Ascending aorta (tissue), 2 donors: ENCODE data around the gene RFX2. TPM values are rescaled to one million over a fixed set of nuclear protein-coding genes. Genes with fewer than 3 reads are reported as not detected.

ENCODE experiments used
- DNase-seq, 2 donors: peaks; one replicate each; pipeline ENCODE4 v3.0.0-alpha.2; 2019; ENCODE audit warnings: low spot score in 2 of 2
- H3K27ac ChIP-seq, 2 donors: fragments of 200-600 bp; sonication (generic); one replicate each; pipeline ENCODE4 v1.5.1; 2016 to 2017; ENCODE audit warnings: mild to moderate bottlenecking in 1 of 2
- H3K27me3 ChIP-seq: fragments of 200-600 bp; sonication (generic); one replicate; pipeline ENCODE4 v1.5.1; 2017
- H3K36me3 ChIP-seq, 2 donors: fragments of 200-600 bp; sonication (generic); one replicate each; pipeline ENCODE4 v1.5.1; 2016
- H3K4me1 ChIP-seq, 2 donors: fragments of 200-600 bp; sonication (generic); one replicate each; pipeline ENCODE4 v1.5.1; 2016 to 2017; ENCODE audit warnings: mild to moderate bottlenecking in 1 of 2
- H3K4me3 ChIP-seq, 2 donors: fragments of 200-600 bp; sonication (generic); one replicate each; pipeline ENCODE4 v1.5.1; 2016 to 2017; ENCODE audit warnings: mild to moderate bottlenecking in 1 of 2
- H3K9me3 ChIP-seq, 2 donors: fragments of 200-600 bp; sonication (generic); one replicate each; pipeline ENCODE4 v1.5.1; 2016
- CTCF ChIP-seq, 3 experiments: fragments of 200-600 bp in 2 of 3; fragments of 450-650 bp in 1 of 3; sonication (generic) in 2 of 3; IDR thresholded peaks; one replicate each; pipeline ENCODE4 v1.5.1; 2016 to 2019; ENCODE audit warnings: antibody characterized with exemption in 3 of 3, mild to moderate bottlenecking in 1 of 3, moderate library complexity in 1 of 3
- intact Hi-C: fragments of 100-400 bp; cut with DNase I; formaldehyde crosslinking; loops from one replicate; pipeline ENCODE4 v1.15.1; 2023
- total RNA-seq: library from RNA; depleted of rRNA; stranded (reverse); fragments of >200 nt; gene quantifications from one replicate; pipeline ENCODE4 v1.1.0, GENCODE V29; 2016

The RFX2 gene
- total RNA-seq, 1 donor from 2014 or later, result 107 TPM

DNA sequence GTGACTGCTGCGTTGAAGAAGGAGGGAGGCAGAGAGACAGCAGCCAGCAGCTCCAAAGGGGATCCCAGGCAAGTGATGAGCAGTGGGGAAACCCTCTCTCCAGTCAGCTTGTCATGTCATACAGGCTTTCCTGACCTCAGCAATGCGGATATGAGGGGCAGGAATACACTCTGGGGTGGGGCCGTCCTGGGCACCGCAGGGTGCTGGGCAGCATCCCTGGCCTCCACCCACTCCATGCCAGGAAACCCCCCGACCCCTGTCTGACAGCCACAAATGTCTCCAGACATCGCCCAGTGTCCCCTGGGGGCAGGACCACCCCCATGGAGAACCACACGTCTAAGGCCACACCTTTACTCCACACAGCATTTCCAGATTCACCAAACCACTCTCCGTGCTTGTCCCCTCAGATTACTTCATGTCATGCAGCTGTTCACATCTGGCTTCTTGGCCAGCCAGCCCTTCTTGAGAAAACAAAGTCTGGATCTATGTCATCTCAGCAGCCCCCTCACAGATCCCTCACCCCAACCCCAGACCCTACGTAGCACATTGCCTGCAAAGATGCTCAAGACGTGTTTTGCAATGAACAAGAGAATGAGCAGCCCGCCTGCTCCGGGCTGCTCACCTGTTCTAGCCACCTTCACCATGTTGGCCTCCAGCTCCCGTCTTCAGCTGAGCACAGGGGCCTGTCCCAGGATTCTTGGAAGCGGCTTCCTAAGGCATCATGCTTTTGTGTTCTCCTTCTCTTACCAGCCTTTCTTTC is 46.5 kb downstream of the RFX2 start:
- intact Hi-C loops, result no loop called here
- no peak for TF ChIP-seq CTCF (IDR thresholded peaks at IDR 0.05)
- Histone ChIP-seq H3K4me1 (peaks cover 23 to 78% of the 10 kb centered on the region in 2 donors), H3K36me3 (no peaks in the 10 kb centered on the region), H3K9me3 (peaks cover 0 to 6% of the 10 kb centered on the region in 2 donors), H3K4me3 (no peak overlapping the region), H3K27ac (peak overlapping the region in 1 of 2 donors; percentile 93), H3K27me3 (no peaks in the 10 kb centered on the region)
- peak in 1 of 2 donors; percentile 62 for DNase-seq

- H3K4me1 ChIP-seq, result peaks cover 23 to 78% of the 10 kb centered on the region in 2 donors
- H3K36me3 ChIP-seq, result no peaks in the 10 kb centered on the region
- intact Hi-C loops, result no loop called here
- H3K9me3 ChIP-seq, result peaks cover 0 to 6% of the 10 kb centered on the region in 2 donors
- peak overlapping the region; percentile 93 to 96 for H3K27ac ChIP-seq
- no peak for TF ChIP-seq CTCF (IDR thresholded peaks at IDR 0.05)
- H3K27me3 ChIP-seq, result no peaks in the 10 kb centered on the region
- peak in 1 of 2 donors; percentile 61 for DNase-seq
- no peak overlapping the region for H3K4me3 ChIP-seq
Observed at GRCh38 chr19:6062961-6063575, 47.2 kb downstream of the RFX2 start.

DNA sequence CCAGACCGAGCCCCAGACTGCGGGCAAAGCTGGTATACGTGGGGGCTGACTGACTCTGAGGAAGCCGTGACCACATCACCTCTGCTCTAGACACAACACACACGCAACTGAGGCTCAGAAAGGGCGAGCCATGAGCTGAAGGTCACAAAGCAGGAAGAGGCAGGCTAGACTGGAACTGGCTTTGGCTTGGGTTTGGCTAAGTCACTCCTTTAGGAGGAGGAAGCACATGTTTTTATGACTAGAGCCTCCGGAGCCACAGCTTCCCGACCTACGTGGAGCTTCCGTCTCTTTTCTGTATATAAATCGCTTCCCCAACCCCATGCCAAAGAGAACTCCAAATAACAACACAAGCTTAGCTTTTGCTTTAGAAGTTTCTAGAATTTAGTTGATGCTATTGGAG is 48.0 kb downstream of the RFX2 start:
- intact Hi-C loops, result no loop called here

GRCh38 chr19:6061376-6062130 is 48.7 kb downstream of the RFX2 start:
- Histone ChIP-seq H3K27ac (peak overlapping the region; percentile 93 to 96), H3K9me3 (peaks cover 0 to 6% of the 10 kb centered on the region in 2 donors), H3K4me3 (peak overlapping the region in 1 of 2 donors; percentile 11), H3K27me3 (no peaks in the 10 kb centered on the region), H3K4me1 (peaks cover 20 to 80% of the 10 kb centered on the region in 2 donors), H3K36me3 (no peaks in the 10 kb centered on the region)
- intact Hi-C loops, result no loop called here
- peak in 1 of 2 donors; percentile 82 for DNase-seq
- no peak for TF ChIP-seq CTCF (IDR thresholded peaks at IDR 0.05)

More for the DNA sequence above, 48.0 kb downstream of the RFX2 start:
- TF ChIP-seq CTCF (IDR thresholded peaks at IDR 0.05), result no peak
- Histone ChIP-seq H3K27me3 (no peaks in the 10 kb centered on the region), H3K4me3 (no peak overlapping the region), H3K4me1 (peaks cover 20 to 77% of the 10 kb centered on the region in 2 donors), H3K36me3 (no peaks in the 10 kb centered on the region), H3K9me3 (peaks cover 0 to 6% of the 10 kb centered on the region in 2 donors), H3K27ac (peak overlapping the region; percentile 93 to 96)
- peak; percentile 40 to 88 for DNase-seq

DNA sequence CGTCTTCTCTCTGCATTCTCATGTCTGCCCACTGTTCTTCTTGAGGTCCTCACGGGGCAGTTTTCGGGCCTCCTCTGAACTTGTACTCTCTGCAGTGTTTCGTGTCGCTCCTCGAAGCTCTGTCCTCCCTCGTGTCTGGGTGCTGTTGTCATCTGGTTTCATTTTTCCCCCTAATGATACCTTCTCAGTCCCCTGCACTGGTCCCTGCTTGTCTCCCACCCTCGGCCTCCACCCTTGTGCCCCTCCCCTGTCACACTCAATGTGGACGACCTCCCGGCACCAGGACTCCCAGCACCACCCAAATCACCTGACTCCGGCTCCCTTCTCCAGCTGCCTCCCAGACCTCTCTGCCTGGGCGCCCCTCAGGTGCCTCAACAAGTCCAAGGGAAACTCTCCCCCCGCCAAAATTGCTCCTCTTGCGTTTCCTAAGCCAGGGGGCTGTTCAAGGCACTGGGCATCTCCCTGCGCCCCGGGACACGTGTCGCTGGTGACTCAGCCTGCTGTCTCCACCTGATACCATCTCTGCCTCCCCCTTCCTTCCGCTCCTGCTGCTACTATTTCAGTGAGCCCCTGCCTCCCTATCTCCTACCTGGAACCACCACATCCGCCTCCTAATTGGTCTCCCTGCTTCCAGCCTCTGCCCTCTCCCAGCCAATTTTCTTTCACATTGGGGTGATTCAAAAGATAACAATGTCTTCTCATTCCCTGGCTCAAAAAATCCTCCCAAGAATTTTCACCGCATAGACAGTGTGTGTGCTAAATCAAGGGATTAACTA is 49.5 kb downstream of the RFX2 start:
- DNase-seq, result peak in 1 of 2 donors; percentile 66
- Histone ChIP-seq H3K27me3 (no peaks in the 10 kb centered on the region), H3K36me3 (no peaks in the 10 kb centered on the region), H3K4me1 (peaks cover 15 to 80% of the 10 kb centered on the region in 2 donors), H3K27ac (peak overlapping the region; percentile 93 to 96), H3K4me3 (no peak overlapping the region), H3K9me3 (peaks cover 0 to 6% of the 10 kb centered on the region in 2 donors)
- intact Hi-C loops, result no loop called here
- TF ChIP-seq CTCF (IDR thresholded peaks at IDR 0.05), result no peak
